Neural crest cell (in vitro differentiated cells): ENCODE results near the gene STT3B. TPM values are rescaled to one million over a fixed set of nuclear protein-coding genes. Genes with fewer than 3 reads are reported as not detected.

Experiments used
- DNase-seq: peaks from one replicate; pipeline ENCODE4 v3.0.0; 2021; ENCODE audit warnings: low read depth, mixed read lengths, low spot score
- H3K27ac Mint-ChIP-seq: one replicate; pipeline ENCODE4 v1.8.0; 2021; ENCODE audit warnings: mild to moderate bottlenecking, mixed read lengths; ENCODE audit not compliant: unreplicated experiment
- H3K27me3 Mint-ChIP-seq: 2 replicates; pipeline ENCODE4 v1.8.0; 2021; ENCODE audit warnings: low read depth, mild to moderate bottlenecking, mixed read lengths
- H3K36me3 Mint-ChIP-seq: 2 replicates; pipeline ENCODE4 v1.8.0; 2021; ENCODE audit warnings: low read depth, mild to moderate bottlenecking, mixed read lengths
- H3K4me1 Mint-ChIP-seq: 2 replicates; pipeline ENCODE4 v1.8.0; 2021; ENCODE audit warnings: mixed read lengths
- H3K4me3 Mint-ChIP-seq: one replicate; pipeline ENCODE4 v1.8.0; 2021; ENCODE audit warnings: mild to moderate bottlenecking, mixed read lengths
- H3K9me3 Mint-ChIP-seq: 2 replicates; pipeline ENCODE4 v1.8.0; 2021; ENCODE audit warnings: mixed read lengths
- CTCF ChIP-seq: fragments of 200-600 bp; sonication (generic); conservative IDR thresholded peaks from 2 replicates; pipeline ENCODE4 v1.5.0; 2021; ENCODE audit warnings: antibody characterized with exemption, mild to moderate bottlenecking
- total RNA-seq: library from RNA; stranded (reverse); gene quantifications from 2 replicates; pipeline ENCODE4 v1.2.1, GENCODE V29; 2021

Gene STT3B
- total RNA-seq, 1 donor from 2014 or later, result 116 TPM

GRCh38 chr3:31521468-31521867 is 11.3 kb upstream of the STT3B start:
- Mint-ChIP-seq H3K27me3 (no peaks in the 10 kb centered on the region), H3K36me3 (no peaks in the 10 kb centered on the region), H3K4me1 (no peaks in the 10 kb centered on the region), H3K4me3 (no peak overlapping the region), H3K9me3 (no peaks in the 10 kb centered on the region), H3K27ac (no peak overlapping the region)
- no peak for TF ChIP-seq CTCF
- no peak for DNase-seq

GRCh38 chr3:31522152-31522551 is 10.6 kb upstream of the STT3B start:
- H3K9me3 Mint-ChIP-seq, result no peaks in the 10 kb centered on the region
- DNase-seq, result no peak
- no peaks in the 10 kb centered on the region for H3K36me3 Mint-ChIP-seq
- H3K4me3 Mint-ChIP-seq, result no peak overlapping the region
- H3K27ac Mint-ChIP-seq, result no peak overlapping the region
- no peaks in the 10 kb centered on the region for H3K4me1 Mint-ChIP-seq
- H3K27me3 Mint-ChIP-seq, result no peaks in the 10 kb centered on the region
- TF ChIP-seq CTCF, result no peak

GRCh38 chr3:31523543-31523942 is 9.2 kb upstream of the STT3B start:
- TF ChIP-seq CTCF, result no peak
- DNase-seq, result no peak
- H3K4me1 Mint-ChIP-seq, result no peaks in the 10 kb centered on the region
- no peaks in the 10 kb centered on the region for H3K36me3 Mint-ChIP-seq
- no peaks in the 10 kb centered on the region for H3K9me3 Mint-ChIP-seq
- no peak overlapping the region for H3K27ac Mint-ChIP-seq
- H3K4me3 Mint-ChIP-seq, result no peak overlapping the region
- H3K27me3 Mint-ChIP-seq, result no peaks in the 10 kb centered on the region

GRCh38 chr3:31525532-31525931 is 7.2 kb upstream of the STT3B start:
- no peaks in the 10 kb centered on the region for H3K27me3 Mint-ChIP-seq
- no peaks in the 10 kb centered on the region for H3K36me3 Mint-ChIP-seq
- H3K9me3 Mint-ChIP-seq, result no peaks in the 10 kb centered on the region
- no peak for DNase-seq
- no peak overlapping the region for H3K4me3 Mint-ChIP-seq
- TF ChIP-seq CTCF, result no peak
- no peak overlapping the region for H3K27ac Mint-ChIP-seq
- H3K4me1 Mint-ChIP-seq, result no peaks in the 10 kb centered on the region

GRCh38 chr3:31529421-31529820 is 3.3 kb upstream of the STT3B start:
- H3K4me3 Mint-ChIP-seq, result no peak overlapping the region
- peaks cover 7% of the 10 kb centered on the region for H3K4me1 Mint-ChIP-seq
- H3K9me3 Mint-ChIP-seq, result no peaks in the 10 kb centered on the region
- TF ChIP-seq CTCF, result no peak
- no peak for DNase-seq
- H3K27ac Mint-ChIP-seq, result no peak overlapping the region
- no peaks in the 10 kb centered on the region for H3K27me3 Mint-ChIP-seq
- no peaks in the 10 kb centered on the region for H3K36me3 Mint-ChIP-seq
